Keratinocyte (primary cell): Measurements from ENCODE around the gene FER1L5.

Source experiments
- EZH2 ChIP-seq: IDR thresholded peaks from one replicate; pipeline ENCODE4 v1.6.1; 2012; ENCODE audit warnings: inconsistent platforms, mild to moderate bottlenecking, low read length, moderate library complexity
- TF ChIP-seq, protein P1 (sequence below), 3 experiments: IDR thresholded peaks in 1 of 3; conservative IDR thresholded peaks in 1 of 3; optimal IDR thresholded peaks in 1 of 3; 2 replicates in 2 of 3; 3 replicates in 1 of 3; pipeline versions ENCODE3 to v1.5.1; 2011; ENCODE audit warnings: low read length in 3 of 3, mild to moderate bottlenecking in 3 of 3, moderate library complexity in 2 of 3, control low read depth in 1 of 3, inconsistent platforms in 1 of 3; ENCODE audit not compliant: insufficient read depth in 2 of 3; ENCODE audit errors: extremely low read depth in 1 of 3

DNA sequence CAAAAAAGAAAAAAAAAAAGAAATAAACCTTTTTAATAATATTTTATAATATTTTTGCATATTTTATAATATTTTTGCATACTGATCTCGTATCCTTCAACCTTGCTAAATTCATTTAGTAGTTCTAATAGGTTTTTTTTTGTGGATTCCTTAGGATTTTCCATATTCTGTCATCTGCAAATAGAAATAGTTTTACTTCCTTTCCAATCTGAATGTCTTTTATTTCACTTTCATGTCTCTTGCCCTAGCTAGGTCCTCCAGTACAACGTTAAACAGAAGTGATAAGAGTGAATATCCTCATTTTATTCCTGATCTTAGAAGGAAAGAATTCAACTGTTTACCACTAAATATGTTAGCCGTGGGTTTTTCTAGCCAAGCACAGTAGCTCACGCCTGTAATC, 83.6 kb downstream of the FER1L5 start:
- no peak for TF ChIP-seq EZH2
- TF ChIP-seq, protein P1, sequence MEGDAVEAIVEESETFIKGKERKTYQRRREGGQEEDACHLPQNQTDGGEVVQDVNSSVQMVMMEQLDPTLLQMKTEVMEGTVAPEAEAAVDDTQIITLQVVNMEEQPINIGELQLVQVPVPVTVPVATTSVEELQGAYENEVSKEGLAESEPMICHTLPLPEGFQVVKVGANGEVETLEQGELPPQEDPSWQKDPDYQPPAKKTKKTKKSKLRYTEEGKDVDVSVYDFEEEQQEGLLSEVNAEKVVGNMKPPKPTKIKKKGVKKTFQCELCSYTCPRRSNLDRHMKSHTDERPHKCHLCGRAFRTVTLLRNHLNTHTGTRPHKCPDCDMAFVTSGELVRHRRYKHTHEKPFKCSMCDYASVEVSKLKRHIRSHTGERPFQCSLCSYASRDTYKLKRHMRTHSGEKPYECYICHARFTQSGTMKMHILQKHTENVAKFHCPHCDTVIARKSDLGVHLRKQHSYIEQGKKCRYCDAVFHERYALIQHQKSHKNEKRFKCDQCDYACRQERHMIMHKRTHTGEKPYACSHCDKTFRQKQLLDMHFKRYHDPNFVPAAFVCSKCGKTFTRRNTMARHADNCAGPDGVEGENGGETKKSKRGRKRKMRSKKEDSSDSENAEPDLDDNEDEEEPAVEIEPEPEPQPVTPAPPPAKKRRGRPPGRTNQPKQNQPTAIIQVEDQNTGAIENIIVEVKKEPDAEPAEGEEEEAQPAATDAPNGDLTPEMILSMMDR (optimal IDR thresholded peaks at IDR 0.05 in 1 of 3, IDR thresholded peaks at IDR 0.05 in 1 of 3, conservative IDR thresholded peaks at IDR 0.05 in 1 of 3; ENCODE audit: extremely low read depth in 1 of 3, insufficient read depth in 2 of 3, low read length in 3 of 3) = no peak
